Measurements from ENCODE around the gene LOXHD1. TPM values are rescaled to one million over a fixed set of nuclear protein-coding genes. Genes with fewer than 3 reads are reported as not detected.

LOXHD1 gene
- total RNA-seq, 2 experiments from 2014 or later: 0.06 to 0.26 TPM

DNA sequence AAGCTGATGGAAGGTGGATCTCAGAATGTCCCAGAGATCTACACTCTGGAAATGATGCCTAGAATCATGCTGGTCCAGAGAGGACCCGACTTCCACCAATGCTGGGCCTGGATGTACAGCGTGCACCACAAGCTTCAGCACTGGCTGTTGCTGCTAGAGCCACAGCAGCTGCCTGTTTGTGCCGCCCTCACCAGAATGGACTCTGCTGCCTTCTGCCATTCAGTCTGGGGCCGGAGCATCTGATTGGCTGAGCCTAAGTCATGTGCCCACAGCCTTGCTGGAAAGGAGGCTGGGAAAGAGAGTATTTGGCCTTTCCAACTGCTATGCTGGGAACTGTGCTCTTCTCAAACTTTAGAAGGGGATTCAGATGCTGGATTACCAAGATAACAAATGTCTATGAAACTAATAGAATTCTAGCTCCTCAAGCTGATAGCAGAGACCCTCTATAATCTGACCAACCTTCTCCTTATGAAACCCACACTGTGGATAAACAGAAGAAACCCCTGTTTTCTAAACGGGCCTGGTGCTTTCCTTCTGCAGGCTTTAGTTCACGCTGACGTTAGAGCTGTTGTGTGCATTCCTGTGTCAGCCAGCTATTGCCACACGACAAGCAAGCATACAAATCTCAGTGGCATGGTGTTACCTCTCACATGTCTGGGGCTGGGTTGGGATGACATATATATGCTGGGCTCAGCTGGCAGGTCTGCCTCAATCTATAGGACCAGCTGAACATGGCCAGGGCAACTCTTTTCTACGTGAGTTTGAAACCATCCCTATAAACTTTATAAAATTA is 4.1 kb upstream of the LOXHD1 start:
- peaks cover 8% of the 10 kb centered on the region for H3K27me3 Mint-ChIP-seq
- H3K9me3 Mint-ChIP-seq (ENCODE audit: low read depth): no peaks in the 10 kb centered on the region
- no peaks in the 10 kb centered on the region for H3K4me1 Mint-ChIP-seq
- CTCF ChIA-PET: interaction anchor here (1.0 to 6.9 kb wide), 3 partner anchors 9 to 513 kb away, joined by 3 to 96 read pairs (median 4); no protein-coding TSS in a partner anchor
- H3K36me3 Mint-ChIP-seq: no peaks in the 10 kb centered on the region
- ATAC-seq: no peak
- no peak overlapping the region for H3K27ac Mint-ChIP-seq
- no peak overlapping the region for H3K4me3 Mint-ChIP-seq
- no peak for DNase-seq

DNA sequence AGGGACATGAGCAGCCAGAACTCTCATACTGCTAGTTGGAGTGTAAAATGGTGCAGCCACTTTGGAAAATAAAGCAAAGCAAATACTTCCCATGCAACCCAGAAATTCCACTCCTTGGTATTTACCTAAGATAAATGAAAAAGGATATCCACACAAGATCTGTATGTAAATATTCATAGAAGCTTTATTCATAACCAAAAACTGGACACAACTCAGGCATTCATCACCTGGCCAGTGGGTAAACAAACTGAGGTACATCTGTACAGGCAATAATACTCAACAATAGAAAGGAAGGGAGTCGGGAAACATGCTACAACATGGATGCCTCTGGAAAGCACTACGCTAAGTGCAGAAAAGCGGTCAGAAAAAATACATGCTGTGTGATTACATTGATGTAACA is 2.5 kb upstream of the LOXHD1 start:
- Mint-ChIP-seq H3K27me3 (peaks cover 6% of the 10 kb centered on the region), H3K36me3 (no peaks in the 10 kb centered on the region), H3K4me1 (no peaks in the 10 kb centered on the region), H3K9me3 (ENCODE audit: low read depth) (no peaks in the 10 kb centered on the region), H3K4me3 (no peak overlapping the region), H3K27ac (no peak overlapping the region)
- ATAC-seq (no peak), DNase-seq (no peak)
- CTCF ChIA-PET: interaction anchor here (0.9 to 6.9 kb wide), 5 partner anchors 11 to 511 kb away, joined by 3 to 96 read pairs (median 6); no protein-coding TSS in a partner anchor

DNA sequence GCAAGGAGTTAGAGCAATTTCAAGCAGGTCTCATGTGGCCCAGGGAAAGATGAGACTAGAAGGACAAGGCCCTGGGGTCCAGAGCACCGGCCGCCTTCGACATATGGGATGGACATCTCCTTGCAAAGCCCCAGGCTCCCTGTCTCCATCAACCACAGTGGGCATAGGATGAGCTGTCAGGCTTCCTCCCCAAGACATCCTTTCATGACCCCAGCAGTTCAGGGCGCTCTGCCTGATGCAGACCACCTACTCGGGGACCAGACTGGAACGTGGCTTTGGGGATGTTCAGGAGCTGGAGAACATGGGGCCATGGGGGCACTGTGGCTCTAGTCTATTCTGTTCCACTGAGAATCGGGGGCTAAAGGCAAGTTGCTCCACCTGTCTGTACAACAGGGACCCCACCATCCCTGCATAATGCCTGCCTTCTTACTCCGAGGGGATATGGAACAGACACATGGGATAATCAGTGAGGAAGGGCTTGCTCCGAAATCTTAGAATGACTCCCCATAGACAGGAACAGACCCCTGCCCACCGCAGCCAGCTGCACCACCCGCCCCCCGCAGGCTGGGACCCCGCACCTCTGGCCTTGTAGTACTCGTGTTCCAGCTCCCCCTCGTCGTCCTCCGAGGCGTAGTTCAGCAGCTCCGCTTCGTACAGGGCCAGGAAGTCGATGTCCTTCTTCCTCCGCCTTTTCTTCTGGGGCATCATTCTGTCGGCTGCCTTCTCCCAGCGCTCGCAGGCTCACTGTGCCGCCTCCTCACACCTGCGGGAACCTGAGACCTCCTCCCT is 500 bp downstream of the LOXHD1 start:
- Mint-ChIP-seq H3K27me3 (peaks cover 9% of the 10 kb centered on the region), H3K36me3 (no peaks in the 10 kb centered on the region), H3K4me3 (no peak overlapping the region), H3K27ac (no peak overlapping the region), H3K9me3 (ENCODE audit: low read depth) (no peaks in the 10 kb centered on the region), H3K4me1 (no peaks in the 10 kb centered on the region)
- DNase-seq (no peak), ATAC-seq (no peak)
- CTCF ChIA-PET: interaction anchor here (1.1 to 6.9 kb wide), 7 partner anchors 34 to 508 kb away, joined by 3 to 96 read pairs (median 10); a partner anchor contains a TSS

- no peaks in the 10 kb centered on the region for H3K36me3 Mint-ChIP-seq
- no peak overlapping the region for H3K4me3 Mint-ChIP-seq
- H3K9me3 Mint-ChIP-seq (ENCODE audit: low read depth): no peaks in the 10 kb centered on the region
- ATAC-seq: no peak
- CTCF ChIA-PET: no interaction called here
- H3K4me1 Mint-ChIP-seq: no peaks in the 10 kb centered on the region
- no peak overlapping the region for H3K27ac Mint-ChIP-seq
- no peak for DNase-seq
- H3K27me3 Mint-ChIP-seq: peaks cover 17% of the 10 kb centered on the region
These were observed 4.6 kb downstream of the LOXHD1 start for GRCh38 chr18:46652372-46652771.

GRCh38 chr18:46650681-46651080 is 6.3 kb downstream of the LOXHD1 start:
- no peak for ATAC-seq
- Mint-ChIP-seq H3K27ac (no peak overlapping the region), H3K9me3 (ENCODE audit: low read depth) (no peaks in the 10 kb centered on the region), H3K27me3 (peaks cover 22% of the 10 kb centered on the region), H3K4me1 (no peaks in the 10 kb centered on the region), H3K4me3 (no peak overlapping the region), H3K36me3 (no peaks in the 10 kb centered on the region)
- CTCF ChIA-PET: interaction anchor here (0.8 to 1.6 kb wide), 3 partner anchors 7 to 370 kb away, joined by 3 to 4 read pairs (median 4); no protein-coding TSS in a partner anchor
- no peak for DNase-seq

GRCh38 chr18:46649071-46649862 is 7.8 kb downstream of the LOXHD1 start:
- H3K4me3 Mint-ChIP-seq: no peak overlapping the region
- H3K36me3 Mint-ChIP-seq: no peaks in the 10 kb centered on the region
- no peaks in the 10 kb centered on the region for H3K9me3 Mint-ChIP-seq (ENCODE audit: low read depth)
- H3K4me1 Mint-ChIP-seq: no peaks in the 10 kb centered on the region
- ATAC-seq (no peak), DNase-seq (no peak)
- CTCF ChIA-PET: interaction anchor here (1.6 kb wide), 1 partner anchor 9 kb away, joined by 4 read pairs; no protein-coding TSS in a partner anchor
- no peak overlapping the region for H3K27ac Mint-ChIP-seq
- H3K27me3 Mint-ChIP-seq: peaks cover 26% of the 10 kb centered on the region

GRCh38 chr18:46646468-46646867 is 10.6 kb downstream of the LOXHD1 start:
- Mint-ChIP-seq H3K27me3 (peaks cover 26% of the 10 kb centered on the region), H3K9me3 (ENCODE audit: low read depth) (no peaks in the 10 kb centered on the region), H3K36me3 (no peaks in the 10 kb centered on the region), H3K4me1 (no peaks in the 10 kb centered on the region), H3K27ac (no peak overlapping the region), H3K4me3 (no peak overlapping the region)
- DNase-seq: no peak
- CTCF ChIA-PET: interaction anchor here (1.3 kb wide), 2 partner anchors 11 kb away, joined by 4 to 6 read pairs; no protein-coding TSS in a partner anchor
- no peak for ATAC-seq

GRCh38 chr18:46642561-46642960 is 14.5 kb downstream of the LOXHD1 start:
- Mint-ChIP-seq H3K36me3 (no peaks in the 10 kb centered on the region), H3K4me3 (no peak overlapping the region), H3K27me3 (peaks cover 18% of the 10 kb centered on the region), H3K9me3 (ENCODE audit: low read depth) (no peaks in the 10 kb centered on the region), H3K27ac (no peak overlapping the region), H3K4me1 (no peaks in the 10 kb centered on the region)
- DNase-seq (no peak), ATAC-seq (no peak)
- CTCF ChIA-PET: no interaction called here

DNA sequence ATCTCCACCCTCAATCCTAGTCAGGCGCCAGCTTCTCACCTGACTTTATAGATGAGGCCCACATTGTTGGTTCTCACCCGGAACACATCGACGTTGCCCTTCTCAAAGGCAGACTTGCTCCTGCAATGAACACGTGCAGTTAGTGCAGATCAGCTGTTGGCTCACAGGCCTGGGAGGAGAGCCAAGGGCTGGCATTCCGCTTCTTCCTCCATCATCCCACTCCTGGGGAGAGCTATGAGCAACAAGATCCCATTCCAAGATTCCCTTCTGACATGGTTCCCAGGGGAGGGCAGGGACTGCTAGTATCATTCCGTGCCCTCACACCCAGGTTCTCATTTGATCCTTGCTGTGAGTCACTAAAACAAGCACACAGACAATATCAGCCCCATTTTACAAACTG is 15.1 kb downstream of the LOXHD1 start:
- ATAC-seq: no peak
- Mint-ChIP-seq H3K9me3 (ENCODE audit: low read depth) (no peaks in the 10 kb centered on the region), H3K36me3 (no peaks in the 10 kb centered on the region), H3K27me3 (peaks cover 19% of the 10 kb centered on the region), H3K4me1 (no peaks in the 10 kb centered on the region), H3K4me3 (no peak overlapping the region), H3K27ac (no peak overlapping the region)
- CTCF ChIA-PET: interaction anchor here (1.5 kb wide), 1 partner anchor 16 kb away, joined by 3 read pairs; no protein-coding TSS in a partner anchor
- no peak for DNase-seq

DNA sequence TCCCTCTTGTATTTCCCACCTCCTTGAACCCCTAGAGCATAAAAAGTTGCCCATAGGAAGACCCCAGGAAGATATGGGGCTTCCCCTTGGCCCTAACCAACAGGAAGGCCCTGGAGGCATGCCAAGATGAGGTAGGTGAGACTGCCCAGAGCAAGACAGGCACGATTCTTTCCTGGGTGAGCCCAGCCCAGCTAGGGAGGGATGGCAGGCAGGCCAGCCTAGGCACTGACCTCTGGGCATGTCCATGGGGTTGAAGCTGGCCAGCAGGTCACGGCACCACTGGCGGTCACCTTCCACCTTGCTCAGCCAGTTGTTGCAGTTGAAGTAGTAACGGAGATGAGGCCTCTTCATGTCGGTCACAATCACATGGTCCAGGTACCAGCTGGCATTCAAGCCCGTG is 17.6 kb downstream of the LOXHD1 start:
- peaks cover 11% of the 10 kb centered on the region for H3K27me3 Mint-ChIP-seq
- no peaks in the 10 kb centered on the region for H3K9me3 Mint-ChIP-seq (ENCODE audit: low read depth)
- CTCF ChIA-PET: interaction anchor here (1.4 kb wide), 1 partner anchor 9 kb away, joined by 3 read pairs; no protein-coding TSS in a partner anchor
- no peak overlapping the region for H3K4me3 Mint-ChIP-seq
- H3K27ac Mint-ChIP-seq: no peak overlapping the region
- DNase-seq: no peak
- H3K4me1 Mint-ChIP-seq: no peaks in the 10 kb centered on the region
- H3K36me3 Mint-ChIP-seq: no peaks in the 10 kb centered on the region
- ATAC-seq: no peak

DNA sequence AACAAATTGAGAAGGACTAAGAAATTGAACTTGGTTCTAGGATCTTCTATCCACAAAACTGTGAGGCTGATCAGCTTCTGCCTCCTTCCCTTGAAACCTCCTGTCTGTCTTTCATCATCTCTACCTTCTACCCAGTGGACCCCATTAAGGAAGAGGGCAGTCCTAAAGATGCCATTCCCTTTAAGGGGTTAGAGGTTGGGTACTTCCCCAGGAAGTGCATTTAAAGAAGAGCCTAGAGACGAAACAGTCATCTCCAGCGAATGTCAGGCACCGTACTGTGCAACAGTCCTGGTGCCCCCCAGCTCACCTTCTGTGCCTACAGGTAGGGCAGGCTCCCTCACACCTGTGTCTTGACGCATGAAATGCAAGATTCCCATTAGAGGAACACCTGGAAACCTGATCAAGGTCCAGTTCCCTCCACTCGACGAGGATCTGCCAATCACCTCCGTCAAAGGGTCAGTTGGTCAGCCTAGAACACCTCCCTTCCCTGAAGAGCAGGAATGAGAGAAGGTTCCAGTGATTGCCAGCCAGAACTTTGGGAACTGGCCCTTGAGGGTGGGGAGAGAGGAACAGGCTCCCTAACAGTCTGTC is 20.9 kb downstream of the LOXHD1 start:
- Mint-ChIP-seq H3K36me3 (peaks cover 1% of the 10 kb centered on the region), H3K27me3 (peaks cover 9% of the 10 kb centered on the region), H3K4me1 (no peaks in the 10 kb centered on the region), H3K27ac (no peak overlapping the region), H3K4me3 (no peak overlapping the region), H3K9me3 (ENCODE audit: low read depth) (no peaks in the 10 kb centered on the region)
- CTCF ChIA-PET: no interaction called here
- DNase-seq (no peak), ATAC-seq (no peak)

DNA sequence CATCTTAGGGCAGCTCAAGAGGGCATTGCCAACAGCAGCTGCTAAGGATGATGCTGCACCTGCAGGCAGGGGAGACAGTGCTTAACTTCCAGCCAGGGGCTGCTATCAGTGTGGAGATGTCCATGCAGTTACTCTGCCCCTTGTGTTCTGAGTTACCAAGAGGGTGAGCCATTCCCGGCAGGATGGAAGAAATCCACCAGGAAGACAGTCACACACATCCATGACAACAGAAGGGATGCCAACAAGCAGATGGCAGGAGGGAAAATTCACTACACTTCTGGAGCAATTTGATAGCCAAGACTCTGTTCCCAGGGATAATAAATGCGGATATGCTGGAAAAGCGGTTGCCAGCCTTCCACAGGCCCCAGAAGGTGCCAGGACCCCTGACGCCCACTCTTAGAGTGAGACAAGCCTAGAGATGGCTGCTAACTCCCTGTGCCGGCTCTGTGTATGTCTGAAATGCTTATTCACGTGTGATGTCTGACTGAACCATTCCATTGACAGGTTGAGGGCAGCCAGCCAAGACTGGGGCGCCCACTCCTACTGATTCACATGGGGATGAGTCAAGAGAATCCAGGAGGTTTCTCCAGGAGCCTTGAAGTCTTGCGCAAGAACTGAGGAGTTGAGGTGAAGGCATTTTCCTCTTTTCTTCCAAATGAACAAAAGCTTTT is 24.5 kb downstream of the LOXHD1 start:
- Mint-ChIP-seq H3K4me1 (peaks cover 18% of the 10 kb centered on the region), H3K27ac (no peak overlapping the region), H3K4me3 (no peak overlapping the region), H3K9me3 (ENCODE audit: low read depth) (no peaks in the 10 kb centered on the region), H3K36me3 (peaks cover 1% of the 10 kb centered on the region), H3K27me3 (peaks cover 11% of the 10 kb centered on the region)
- ATAC-seq (no peak), DNase-seq (no peak)
- CTCF ChIA-PET: no interaction called here
